GM23338 (cell line): ENCODE measurements around the gene RPTOR. TPM values are rescaled to one million over a fixed set of nuclear protein-coding genes. Genes with fewer than 3 reads are reported as not detected.

Experiments used
- ATAC-seq: fragments of 200-7000 bp; cut with Tn5 transposase; 3 replicates; pipeline ENCODE4 v1.9.1; 2020
- DNase-seq: peaks from one replicate; pipeline ENCODE4 v3.0.0-alpha.2; 2015; ENCODE audit warnings: low spot score
- H2AFZ ChIP-seq: fragments of 200-600 bp; sonication (generic); 2 replicates; pipeline ENCODE4 v1.8.0; 2016; ENCODE audit warnings: antibody characterized with exemption, mild to moderate bottlenecking, moderate library complexity
- H3F3A ChIP-seq: fragments of 200-600 bp; sonication (generic); replicated peaks from 2 replicates; pipeline ENCODE4 v1.8.0; 2017; ENCODE audit warnings: antibody characterized with exemption, mixed run types, low read depth
- H3K27ac ChIP-seq: fragments of 200-600 bp; sonication (generic); 2 replicates; pipeline ENCODE4 v1.6.1; 2016; ENCODE audit warnings: low read depth
- H3K27me3 ChIP-seq: fragments of 200-600 bp; sonication (generic); 2 replicates; pipeline ENCODE4 v1.8.0; 2016; ENCODE audit warnings: mild to moderate bottlenecking, mixed run types, moderate library complexity; ENCODE audit not compliant: insufficient read depth
- H3K36me3 ChIP-seq: fragments of 200-600 bp; sonication (generic); 2 replicates; pipeline ENCODE4 v1.8.0; 2016; ENCODE audit warnings: mild to moderate bottlenecking; ENCODE audit not compliant: insufficient read depth
- H3K4me1 ChIP-seq: fragments of 200-600 bp; sonication (generic); 2 replicates; pipeline ENCODE4 v1.8.0; 2016; ENCODE audit warnings: mild to moderate bottlenecking, moderate library complexity; ENCODE audit not compliant: insufficient read depth
- H3K4me2 ChIP-seq: fragments of 200-600 bp; sonication (generic); 2 replicates; pipeline ENCODE4 v1.7.1; 2017; ENCODE audit warnings: mixed run types
- H3K4me3 ChIP-seq: fragments of 200-600 bp; sonication (generic); 2 replicates; pipeline ENCODE4 v1.6.1; 2016; ENCODE audit warnings: mixed run types
- H3K79me2 ChIP-seq: fragments of 200-600 bp; sonication (generic); replicated peaks from 2 replicates; pipeline ENCODE4 v1.8.0; 2017; ENCODE audit warnings: mild to moderate bottlenecking; ENCODE audit not compliant: insufficient read depth
- H3K9me2 ChIP-seq: fragments of 200-600 bp; sonication (generic); 2 replicates; pipeline ENCODE4 v1.8.0; 2017; ENCODE audit not compliant: insufficient read depth
- H4K20me1 ChIP-seq: fragments of 200-600 bp; sonication (generic); replicated peaks from 2 replicates; pipeline ENCODE4 v1.8.0; 2017; ENCODE audit warnings: mild to moderate bottlenecking; ENCODE audit not compliant: insufficient read depth
- H3K27ac Mint-ChIP-seq: 2 replicates; pipeline ENCODE4 v1.8.0; 2020; ENCODE audit warnings: inconsistent platforms, mild to moderate bottlenecking, moderate library complexity, mixed read lengths
- H3K27me3 Mint-ChIP-seq: 3 replicates; pipeline ENCODE4 v1.8.0; 2022; ENCODE audit warnings: low read depth, mild to moderate bottlenecking, moderate library complexity, mixed read lengths, inconsistent platforms; ENCODE audit not compliant: insufficient read depth, poor library complexity
- H3K36me3 Mint-ChIP-seq: 3 replicates; pipeline ENCODE4 v1.8.0; 2021; ENCODE audit warnings: low read depth, mild to moderate bottlenecking, inconsistent platforms, moderate library complexity, mixed read lengths
- H3K4me1 Mint-ChIP-seq: 3 replicates; pipeline ENCODE4 v1.8.0; 2020; ENCODE audit warnings: mild to moderate bottlenecking, inconsistent platforms, mixed read lengths
- H3K4me3 Mint-ChIP-seq: 3 replicates; pipeline ENCODE4 v1.8.0; 2021; ENCODE audit warnings: moderate library complexity, mild to moderate bottlenecking, inconsistent platforms, mixed read lengths
- H3K9me3 Mint-ChIP-seq: 3 replicates; pipeline ENCODE4 v1.8.0; 2020; ENCODE audit warnings: moderate library complexity, mild to moderate bottlenecking, inconsistent platforms, mixed read lengths
- CREB1 ChIP-seq: fragments of 250-450 bp; sonication (Bioruptor Pico); IDR thresholded peaks from 2 replicates; pipeline ENCODE4 v1.5.0; 2020; ENCODE audit warnings: low read depth, mild to moderate bottlenecking, moderate library complexity
- EZH2 ChIP-seq: fragments of 200-600 bp; sonication (generic); IDR thresholded peaks from one replicate; pipeline ENCODE4 v1.8.0; 2017; ENCODE audit warnings: antibody characterized with exemption, mild to moderate bottlenecking, low read depth; ENCODE audit not compliant: unreplicated experiment
- EZH2phosphoT487 ChIP-seq: fragments of 200-600 bp; sonication (generic); IDR thresholded peaks from one replicate; pipeline ENCODE4 v1.8.1; 2018; ENCODE audit warnings: antibody characterized with exemption; ENCODE audit not compliant: unreplicated experiment
- JUNB ChIP-seq: IDR thresholded peaks from one replicate; pipeline ENCODE4 v1.6.1; 2016; ENCODE audit warnings: antibody characterized with exemption; ENCODE audit not compliant: unreplicated experiment
- NANOG ChIP-seq: IDR thresholded peaks from 2 replicates; pipeline ENCODE4 v1.6.1; 2016; ENCODE audit warnings: antibody characterized with exemption, borderline replicate concordance
- POLR2AphosphoS5 ChIP-seq: IDR thresholded peaks from 2 replicates; pipeline ENCODE4 v1.6.1; 2016; ENCODE audit warnings: antibody characterized with exemption, low read depth
- STAT1 ChIP-seq: IDR thresholded peaks from one replicate; pipeline ENCODE4 v1.6.1; 2016; ENCODE audit warnings: antibody characterized with exemption; ENCODE audit not compliant: unreplicated experiment
- ZNF114 ChIP-seq: fragments of 250-450 bp; sonication (Bioruptor Pico); IDR thresholded peaks from 2 replicates; pipeline ENCODE4 v1.5.0; 2020; ENCODE audit warnings: mild to moderate bottlenecking, moderate library complexity
- ZNF331 ChIP-seq: fragments of 250-450 bp; sonication (Bioruptor Pico); IDR thresholded peaks from 2 replicates; pipeline ENCODE4 v1.5.0; 2020; ENCODE audit warnings: low read depth, mild to moderate bottlenecking, moderate library complexity
- polyA plus RNA-seq: library from polyadenylated mRNA; unstranded; fragments of >200 nt; fragmentation: Nextera tagmentation; extraction: Ambion mirVana; gene quantifications from 2 replicates; pipeline ENCODE4 v1.2.1, GENCODE V29; 2016
- total RNA-seq: library from RNA; depleted of rRNA; stranded (reverse); fragments of >200 nt; shearing (Covaris generic); gene quantifications from 2 replicates; pipeline ENCODE4 v1.2.3, GENCODE V29; 2014
- TF ChIP-seq, protein P1 (sequence below), 2 experiments: fragments of 200-600 bp in 1 of 2; sonication (generic) in 1 of 2; conservative IDR thresholded peaks; 2 replicates each; pipeline versions ENCODE4 v1.5.1 to v1.6.1; 2016 to 2017; ENCODE audit warnings: antibody characterized with exemption in 2 of 2, low read depth in 2 of 2, mild to moderate bottlenecking in 2 of 2, moderate library complexity in 1 of 2
- TF ChIP-seq, protein P2 (sequence below): fragments of 250-450 bp; sonication (Bioruptor Pico); IDR thresholded peaks from 2 replicates; pipeline ENCODE4 v1.5.0; 2020; ENCODE audit warnings: mild to moderate bottlenecking, moderate library complexity
- TF ChIP-seq, protein P3 (sequence below): IDR thresholded peaks from 2 replicates; pipeline ENCODE4 v1.6.1; 2016; ENCODE audit warnings: antibody characterized with exemption
- TF ChIP-seq, protein P4 (sequence below): IDR thresholded peaks from one replicate; pipeline ENCODE4 v1.6.1; 2018; ENCODE audit warnings: antibody characterized with exemption; ENCODE audit not compliant: unreplicated experiment

The RPTOR gene
- total and polyA plus RNA-seq, 2 experiments from 2014 or later, result 9.5 to 38.0 TPM

DNA sequence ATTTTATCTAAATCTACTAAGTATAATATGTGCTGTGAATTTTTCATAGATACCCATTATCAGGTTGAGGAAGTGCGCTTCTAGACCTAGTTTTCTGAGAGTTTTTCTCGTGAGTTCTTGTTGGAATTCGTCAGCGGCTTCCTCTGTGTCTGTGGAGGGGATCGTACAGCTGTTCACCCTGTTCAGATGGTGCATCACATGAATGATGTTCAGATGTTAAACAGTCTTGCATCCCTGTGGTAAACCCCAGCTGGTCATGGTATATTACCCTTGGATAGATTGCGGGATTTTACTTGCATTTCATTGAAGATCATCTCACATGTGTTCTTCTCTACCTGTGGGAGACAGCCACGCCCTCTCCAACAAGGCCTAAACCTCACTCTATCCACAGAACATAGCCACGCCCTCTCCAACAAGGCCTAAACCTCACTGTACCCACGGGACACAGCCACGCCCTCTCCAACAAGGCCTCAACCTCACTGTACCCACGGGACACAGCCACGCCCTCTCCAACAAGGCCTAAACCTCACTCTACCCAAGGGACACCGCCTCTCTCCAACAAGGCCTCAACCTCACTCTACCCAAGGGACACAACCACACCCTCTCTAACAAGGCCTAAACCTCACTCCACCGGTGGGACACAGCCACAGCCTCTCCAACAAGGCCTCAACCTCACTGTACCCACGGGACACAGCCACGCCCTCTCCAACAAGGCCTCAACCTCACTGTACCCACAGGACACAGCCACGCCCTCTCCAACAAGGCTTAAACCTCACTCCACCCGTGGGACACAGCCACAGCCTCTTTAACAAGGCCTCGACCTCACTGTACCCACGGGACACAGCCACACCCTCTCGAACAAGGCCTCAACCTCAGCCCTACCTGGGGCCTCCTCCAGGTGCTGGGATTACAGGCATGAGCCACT, 266.8 kb downstream of the RPTOR start:
- Mint-ChIP-seq H3K4me1 (no peaks in the 10 kb centered on the region; the same call in 2 of the 3 replicates), H3K27ac (no peak overlapping the region), H3K36me3 (peaks cover 14% of the 10 kb centered on the region; the same call in 2 of the 3 replicates), H3K27me3 (peaks cover 8% of the 10 kb centered on the region), H3K9me3 (peaks cover 15% of the 10 kb centered on the region), H3K4me3 (no peak overlapping the region)
- ATAC-seq (no peak), DNase-seq (no peak)
- Histone ChIP-seq H3F3A (no peaks in the 10 kb centered on the region), H3K9me2 (no peaks in the 10 kb centered on the region), H3K4me1 (no peaks in the 10 kb centered on the region), H3K27me3 (no peaks in the 10 kb centered on the region), H3K4me3 (no peak overlapping the region), H3K4me2 (no peak overlapping the region), H3K36me3 (no peaks in the 10 kb centered on the region), H4K20me1 (0 out of 2 replicates have a peak, but pooled peaks cover 7% of the 10 kb centered on the region), H3K79me2 (peaks cover 9% of the 10 kb centered on the region; the same call in 1 of the 2 replicates), H2AFZ (no peak overlapping the region), H3K27ac (no peak overlapping the region)
- TF ChIP-seq, protein P1, sequence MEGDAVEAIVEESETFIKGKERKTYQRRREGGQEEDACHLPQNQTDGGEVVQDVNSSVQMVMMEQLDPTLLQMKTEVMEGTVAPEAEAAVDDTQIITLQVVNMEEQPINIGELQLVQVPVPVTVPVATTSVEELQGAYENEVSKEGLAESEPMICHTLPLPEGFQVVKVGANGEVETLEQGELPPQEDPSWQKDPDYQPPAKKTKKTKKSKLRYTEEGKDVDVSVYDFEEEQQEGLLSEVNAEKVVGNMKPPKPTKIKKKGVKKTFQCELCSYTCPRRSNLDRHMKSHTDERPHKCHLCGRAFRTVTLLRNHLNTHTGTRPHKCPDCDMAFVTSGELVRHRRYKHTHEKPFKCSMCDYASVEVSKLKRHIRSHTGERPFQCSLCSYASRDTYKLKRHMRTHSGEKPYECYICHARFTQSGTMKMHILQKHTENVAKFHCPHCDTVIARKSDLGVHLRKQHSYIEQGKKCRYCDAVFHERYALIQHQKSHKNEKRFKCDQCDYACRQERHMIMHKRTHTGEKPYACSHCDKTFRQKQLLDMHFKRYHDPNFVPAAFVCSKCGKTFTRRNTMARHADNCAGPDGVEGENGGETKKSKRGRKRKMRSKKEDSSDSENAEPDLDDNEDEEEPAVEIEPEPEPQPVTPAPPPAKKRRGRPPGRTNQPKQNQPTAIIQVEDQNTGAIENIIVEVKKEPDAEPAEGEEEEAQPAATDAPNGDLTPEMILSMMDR (conservative IDR thresholded peaks at IDR 0.05; ENCODE audit: low read depth in 2 of 2), result no peak
- TF ChIP-seq EZH2, result no peak
- no peak for TF ChIP-seq CREB1
- TF ChIP-seq STAT1, result no peak
- TF ChIP-seq POLR2AphosphoS5, result no peak
- no peak for TF ChIP-seq ZNF331 (CRISPR knock-in tag)
- no peak for TF ChIP-seq ZNF114 (CRISPR knock-in tag)
- TF ChIP-seq, protein P2, sequence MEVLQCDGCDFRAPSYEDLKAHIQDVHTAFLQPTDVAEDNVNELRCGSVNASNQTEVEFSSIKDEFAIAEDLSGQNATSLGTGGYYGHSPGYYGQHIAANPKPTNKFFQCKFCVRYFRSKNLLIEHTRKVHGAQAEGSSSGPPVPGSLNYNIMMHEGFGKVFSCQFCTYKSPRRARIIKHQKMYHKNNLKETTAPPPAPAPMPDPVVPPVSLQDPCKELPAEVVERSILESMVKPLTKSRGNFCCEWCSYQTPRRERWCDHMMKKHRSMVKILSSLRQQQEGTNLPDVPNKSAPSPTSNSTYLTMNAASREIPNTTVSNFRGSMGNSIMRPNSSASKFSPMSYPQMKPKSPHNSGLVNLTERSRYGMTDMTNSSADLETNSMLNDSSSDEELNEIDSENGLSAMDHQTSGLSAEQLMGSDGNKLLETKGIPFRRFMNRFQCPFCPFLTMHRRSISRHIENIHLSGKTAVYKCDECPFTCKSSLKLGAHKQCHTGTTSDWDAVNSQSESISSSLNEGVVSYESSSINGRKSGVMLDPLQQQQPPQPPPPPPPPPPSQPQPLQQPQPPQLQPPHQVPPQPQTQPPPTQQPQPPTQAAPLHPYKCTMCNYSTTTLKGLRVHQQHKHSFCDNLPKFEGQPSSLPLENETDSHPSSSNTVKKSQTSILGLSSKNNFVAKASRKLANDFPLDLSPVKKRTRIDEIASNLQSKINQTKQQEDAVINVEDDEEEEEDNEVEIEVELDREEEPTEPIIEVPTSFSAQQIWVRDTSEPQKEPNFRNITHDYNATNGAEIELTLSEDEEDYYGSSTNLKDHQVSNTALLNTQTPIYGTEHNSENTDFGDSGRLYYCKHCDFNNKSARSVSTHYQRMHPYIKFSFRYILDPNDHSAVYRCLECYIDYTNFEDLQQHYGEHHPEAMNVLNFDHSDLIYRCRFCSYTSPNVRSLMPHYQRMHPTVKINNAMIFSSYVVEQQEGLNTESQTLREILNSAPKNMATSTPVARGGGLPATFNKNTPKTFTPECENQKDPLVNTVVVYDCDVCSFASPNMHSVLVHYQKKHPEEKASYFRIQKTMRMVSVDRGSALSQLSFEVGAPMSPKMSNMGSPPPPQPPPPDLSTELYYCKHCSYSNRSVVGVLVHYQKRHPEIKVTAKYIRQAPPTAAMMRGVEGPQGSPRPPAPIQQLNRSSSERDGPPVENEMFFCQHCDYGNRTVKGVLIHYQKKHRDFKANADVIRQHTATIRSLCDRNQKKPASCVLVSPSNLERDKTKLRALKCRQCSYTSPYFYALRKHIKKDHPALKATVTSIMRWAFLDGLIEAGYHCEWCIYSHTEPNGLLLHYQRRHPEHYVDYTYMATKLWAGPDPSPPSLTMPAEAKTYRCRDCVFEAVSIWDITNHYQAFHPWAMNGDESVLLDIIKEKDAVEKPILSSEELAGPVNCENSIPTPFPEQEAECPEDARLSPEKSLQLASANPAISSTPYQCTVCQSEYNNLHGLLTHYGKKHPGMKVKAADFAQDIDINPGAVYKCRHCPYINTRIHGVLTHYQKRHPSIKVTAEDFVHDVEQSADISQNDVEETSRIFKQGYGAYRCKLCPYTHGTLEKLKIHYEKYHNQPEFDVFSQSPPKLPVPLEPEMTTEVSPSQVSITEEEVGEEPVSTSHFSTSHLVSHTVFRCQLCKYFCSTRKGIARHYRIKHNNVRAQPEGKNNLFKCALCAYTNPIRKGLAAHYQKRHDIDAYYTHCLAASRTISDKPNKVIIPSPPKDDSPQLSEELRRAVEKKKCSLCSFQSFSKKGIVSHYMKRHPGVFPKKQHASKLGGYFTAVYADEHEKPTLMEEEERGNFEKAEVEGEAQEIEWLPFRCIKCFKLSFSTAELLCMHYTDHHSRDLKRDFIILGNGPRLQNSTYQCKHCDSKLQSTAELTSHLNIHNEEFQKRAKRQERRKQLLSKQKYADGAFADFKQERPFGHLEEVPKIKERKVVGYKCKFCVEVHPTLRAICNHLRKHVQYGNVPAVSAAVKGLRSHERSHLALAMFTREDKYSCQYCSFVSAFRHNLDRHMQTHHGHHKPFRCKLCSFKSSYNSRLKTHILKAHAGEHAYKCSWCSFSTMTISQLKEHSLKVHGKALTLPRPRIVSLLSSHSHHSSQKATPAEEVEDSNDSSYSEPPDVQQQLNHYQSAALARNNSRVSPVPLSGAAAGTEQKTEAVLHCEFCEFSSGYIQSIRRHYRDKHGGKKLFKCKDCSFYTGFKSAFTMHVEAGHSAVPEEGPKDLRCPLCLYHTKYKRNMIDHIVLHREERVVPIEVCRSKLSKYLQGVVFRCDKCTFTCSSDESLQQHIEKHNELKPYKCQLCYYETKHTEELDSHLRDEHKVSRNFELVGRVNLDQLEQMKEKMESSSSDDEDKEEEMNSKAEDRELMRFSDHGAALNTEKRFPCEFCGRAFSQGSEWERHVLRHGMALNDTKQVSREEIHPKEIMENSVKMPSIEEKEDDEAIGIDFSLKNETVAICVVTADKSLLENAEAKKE (CRISPR knock-in tag), result no peak
- TF ChIP-seq, protein P3, sequence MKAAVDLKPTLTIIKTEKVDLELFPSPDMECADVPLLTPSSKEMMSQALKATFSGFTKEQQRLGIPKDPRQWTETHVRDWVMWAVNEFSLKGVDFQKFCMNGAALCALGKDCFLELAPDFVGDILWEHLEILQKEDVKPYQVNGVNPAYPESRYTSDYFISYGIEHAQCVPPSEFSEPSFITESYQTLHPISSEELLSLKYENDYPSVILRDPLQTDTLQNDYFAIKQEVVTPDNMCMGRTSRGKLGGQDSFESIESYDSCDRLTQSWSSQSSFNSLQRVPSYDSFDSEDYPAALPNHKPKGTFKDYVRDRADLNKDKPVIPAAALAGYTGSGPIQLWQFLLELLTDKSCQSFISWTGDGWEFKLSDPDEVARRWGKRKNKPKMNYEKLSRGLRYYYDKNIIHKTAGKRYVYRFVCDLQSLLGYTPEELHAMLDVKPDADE, result no peak
- TF ChIP-seq NANOG, result no peak
- TF ChIP-seq, protein P4, sequence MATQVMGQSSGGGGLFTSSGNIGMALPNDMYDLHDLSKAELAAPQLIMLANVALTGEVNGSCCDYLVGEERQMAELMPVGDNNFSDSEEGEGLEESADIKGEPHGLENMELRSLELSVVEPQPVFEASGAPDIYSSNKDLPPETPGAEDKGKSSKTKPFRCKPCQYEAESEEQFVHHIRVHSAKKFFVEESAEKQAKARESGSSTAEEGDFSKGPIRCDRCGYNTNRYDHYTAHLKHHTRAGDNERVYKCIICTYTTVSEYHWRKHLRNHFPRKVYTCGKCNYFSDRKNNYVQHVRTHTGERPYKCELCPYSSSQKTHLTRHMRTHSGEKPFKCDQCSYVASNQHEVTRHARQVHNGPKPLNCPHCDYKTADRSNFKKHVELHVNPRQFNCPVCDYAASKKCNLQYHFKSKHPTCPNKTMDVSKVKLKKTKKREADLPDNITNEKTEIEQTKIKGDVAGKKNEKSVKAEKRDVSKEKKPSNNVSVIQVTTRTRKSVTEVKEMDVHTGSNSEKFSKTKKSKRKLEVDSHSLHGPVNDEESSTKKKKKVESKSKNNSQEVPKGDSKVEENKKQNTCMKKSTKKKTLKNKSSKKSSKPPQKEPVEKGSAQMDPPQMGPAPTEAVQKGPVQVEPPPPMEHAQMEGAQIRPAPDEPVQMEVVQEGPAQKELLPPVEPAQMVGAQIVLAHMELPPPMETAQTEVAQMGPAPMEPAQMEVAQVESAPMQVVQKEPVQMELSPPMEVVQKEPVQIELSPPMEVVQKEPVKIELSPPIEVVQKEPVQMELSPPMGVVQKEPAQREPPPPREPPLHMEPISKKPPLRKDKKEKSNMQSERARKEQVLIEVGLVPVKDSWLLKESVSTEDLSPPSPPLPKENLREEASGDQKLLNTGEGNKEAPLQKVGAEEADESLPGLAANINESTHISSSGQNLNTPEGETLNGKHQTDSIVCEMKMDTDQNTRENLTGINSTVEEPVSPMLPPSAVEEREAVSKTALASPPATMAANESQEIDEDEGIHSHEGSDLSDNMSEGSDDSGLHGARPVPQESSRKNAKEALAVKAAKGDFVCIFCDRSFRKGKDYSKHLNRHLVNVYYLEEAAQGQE, result no peak
- no peak for TF ChIP-seq EZH2phosphoT487
- no peak for TF ChIP-seq JUNB
